Peyer's patch (tissue), 4 donors: Measurements from ENCODE around the gene SPDYE2.
"Not testable (repeated sequence)": the region's sequence is repeated elsewhere in the genome, so short reads cannot be mapped to it uniquely, and the experiment has no call there.

ENCODE experiments used
- POLR2A ChIP-seq, 2 donors: fragments of 450-650 bp; IDR thresholded peaks; one replicate each; pipeline ENCODE4 v1.5.1; 2017; ENCODE audit warnings: antibody characterized with exemption in 2 of 2, mild to moderate bottlenecking in 2 of 2, moderate library complexity in 2 of 2
- TF ChIP-seq, protein P1 (sequence below), 6 experiments: fragments of 450-650 bp in 4 of 6; fragments of 200-600 bp in 2 of 6; sonication (generic) in 1 of 6; IDR thresholded peaks; one replicate each; pipeline ENCODE4 v1.5.1; 2017 to 2019; ENCODE audit warnings: antibody characterized with exemption in 6 of 6, mild to moderate bottlenecking in 3 of 6, moderate library complexity in 1 of 6

GRCh38 chr7:102517550-102518147 lies 33.4 kb upstream of the SPDYE2 start, which contains the start of gene RASA4B:
- TF ChIP-seq, protein P1, sequence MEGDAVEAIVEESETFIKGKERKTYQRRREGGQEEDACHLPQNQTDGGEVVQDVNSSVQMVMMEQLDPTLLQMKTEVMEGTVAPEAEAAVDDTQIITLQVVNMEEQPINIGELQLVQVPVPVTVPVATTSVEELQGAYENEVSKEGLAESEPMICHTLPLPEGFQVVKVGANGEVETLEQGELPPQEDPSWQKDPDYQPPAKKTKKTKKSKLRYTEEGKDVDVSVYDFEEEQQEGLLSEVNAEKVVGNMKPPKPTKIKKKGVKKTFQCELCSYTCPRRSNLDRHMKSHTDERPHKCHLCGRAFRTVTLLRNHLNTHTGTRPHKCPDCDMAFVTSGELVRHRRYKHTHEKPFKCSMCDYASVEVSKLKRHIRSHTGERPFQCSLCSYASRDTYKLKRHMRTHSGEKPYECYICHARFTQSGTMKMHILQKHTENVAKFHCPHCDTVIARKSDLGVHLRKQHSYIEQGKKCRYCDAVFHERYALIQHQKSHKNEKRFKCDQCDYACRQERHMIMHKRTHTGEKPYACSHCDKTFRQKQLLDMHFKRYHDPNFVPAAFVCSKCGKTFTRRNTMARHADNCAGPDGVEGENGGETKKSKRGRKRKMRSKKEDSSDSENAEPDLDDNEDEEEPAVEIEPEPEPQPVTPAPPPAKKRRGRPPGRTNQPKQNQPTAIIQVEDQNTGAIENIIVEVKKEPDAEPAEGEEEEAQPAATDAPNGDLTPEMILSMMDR (IDR thresholded peaks at IDR 0.05) = not testable (repeated sequence)
- TF ChIP-seq POLR2A (IDR thresholded peaks at IDR 0.05) = not testable (repeated sequence)
